ENCODE results near the gene GRAMD4.

The GRAMD4 gene

DNA sequence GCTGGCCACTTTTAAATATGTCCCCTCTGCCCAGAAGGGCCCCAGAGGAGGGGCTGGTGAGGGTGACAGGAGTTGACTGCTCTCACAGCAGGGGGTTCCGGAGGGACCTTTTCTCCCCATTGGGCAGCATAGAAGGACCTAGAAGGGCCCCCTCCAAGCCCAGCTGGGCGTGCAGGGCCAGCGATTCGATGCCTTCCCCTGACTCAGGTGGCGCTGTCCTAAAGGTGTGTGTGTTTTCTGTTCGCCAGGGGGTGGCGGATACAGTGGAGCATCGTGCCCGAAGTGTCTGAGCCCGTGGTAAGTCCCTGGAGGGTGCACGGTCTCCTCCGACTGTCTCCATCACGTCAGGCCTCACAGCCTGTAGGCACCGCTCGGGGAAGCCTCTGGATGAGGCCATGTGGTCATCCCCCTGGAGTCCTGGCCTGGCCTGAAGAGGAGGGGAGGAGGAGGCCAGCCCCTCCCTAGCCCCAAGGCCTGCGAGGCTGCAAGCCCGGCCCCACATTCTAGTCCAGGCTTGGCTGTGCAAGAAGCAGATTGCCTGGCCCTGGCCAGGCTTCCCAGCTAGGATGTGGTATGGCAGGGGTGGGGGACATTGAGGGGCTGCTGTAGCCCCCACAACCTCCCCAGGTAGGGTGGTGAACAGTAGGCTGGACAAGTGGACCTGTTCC lies 46.5 kb downstream of the GRAMD4 start:
- no peak for DNase-seq (ENCODE audit: low read depth)
- H3K4me3 ChIP-seq (ENCODE audit: low read length), result no peak overlapping the region
- TF ChIP-seq, protein P1, sequence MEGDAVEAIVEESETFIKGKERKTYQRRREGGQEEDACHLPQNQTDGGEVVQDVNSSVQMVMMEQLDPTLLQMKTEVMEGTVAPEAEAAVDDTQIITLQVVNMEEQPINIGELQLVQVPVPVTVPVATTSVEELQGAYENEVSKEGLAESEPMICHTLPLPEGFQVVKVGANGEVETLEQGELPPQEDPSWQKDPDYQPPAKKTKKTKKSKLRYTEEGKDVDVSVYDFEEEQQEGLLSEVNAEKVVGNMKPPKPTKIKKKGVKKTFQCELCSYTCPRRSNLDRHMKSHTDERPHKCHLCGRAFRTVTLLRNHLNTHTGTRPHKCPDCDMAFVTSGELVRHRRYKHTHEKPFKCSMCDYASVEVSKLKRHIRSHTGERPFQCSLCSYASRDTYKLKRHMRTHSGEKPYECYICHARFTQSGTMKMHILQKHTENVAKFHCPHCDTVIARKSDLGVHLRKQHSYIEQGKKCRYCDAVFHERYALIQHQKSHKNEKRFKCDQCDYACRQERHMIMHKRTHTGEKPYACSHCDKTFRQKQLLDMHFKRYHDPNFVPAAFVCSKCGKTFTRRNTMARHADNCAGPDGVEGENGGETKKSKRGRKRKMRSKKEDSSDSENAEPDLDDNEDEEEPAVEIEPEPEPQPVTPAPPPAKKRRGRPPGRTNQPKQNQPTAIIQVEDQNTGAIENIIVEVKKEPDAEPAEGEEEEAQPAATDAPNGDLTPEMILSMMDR (conservative IDR thresholded peaks at IDR 0.05; ENCODE audit: low read length), result no peak

DNA sequence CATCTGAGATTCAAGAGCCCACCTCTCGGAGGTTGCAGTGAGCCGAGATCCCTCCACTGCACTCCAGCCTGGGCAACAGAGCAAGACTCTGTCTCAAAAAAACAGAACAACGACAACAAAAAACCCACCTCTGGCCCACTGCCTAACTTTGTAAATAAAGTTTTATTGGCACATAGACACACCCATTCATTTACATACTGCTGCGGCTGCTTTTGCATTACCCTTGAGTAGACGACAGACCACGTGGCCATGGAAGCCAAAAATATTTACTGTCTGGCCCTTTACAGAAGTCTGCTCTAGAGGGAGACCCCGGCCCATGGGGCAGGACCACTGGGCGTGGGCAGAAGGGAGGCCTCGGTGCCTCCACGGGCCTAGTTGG lies 47.0 kb downstream of the GRAMD4 start:
- H3K4me3 ChIP-seq (ENCODE audit: low read length), result no peak overlapping the region
- DNase-seq (ENCODE audit: low read depth), result no peak

DNA sequence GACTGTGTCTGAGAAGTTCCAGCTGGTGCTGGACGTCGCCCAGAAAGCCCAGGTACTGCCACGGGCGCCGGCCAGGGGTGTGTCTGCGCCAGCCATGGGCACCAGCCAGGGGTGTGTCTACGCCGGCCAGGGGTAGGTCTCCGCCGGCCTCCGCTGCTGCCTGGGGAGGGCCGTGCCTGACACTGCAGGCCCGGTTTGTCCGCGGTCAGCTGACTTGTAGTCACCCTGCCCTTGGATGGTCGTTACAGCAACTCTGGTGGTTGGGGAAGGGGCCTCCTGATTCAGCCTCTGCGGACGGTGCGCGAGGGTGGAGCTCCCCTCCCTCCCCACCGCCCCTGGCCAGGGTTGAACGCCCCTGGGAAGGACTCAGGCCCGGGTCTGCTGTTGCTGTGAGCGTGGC lies 47.9 kb downstream of the GRAMD4 start:
- no peak for DNase-seq (ENCODE audit: low read depth)
- H3K4me3 ChIP-seq (ENCODE audit: low read length), result no peak overlapping the region
- TF ChIP-seq, protein P1 (conservative IDR thresholded peaks at IDR 0.05; ENCODE audit: low read length), result no peak

More for the DNA sequence above, 47.0 kb downstream of the GRAMD4 start:
- TF ChIP-seq, protein P1 (conservative IDR thresholded peaks at IDR 0.05; ENCODE audit: low read length), result no peak

DNA sequence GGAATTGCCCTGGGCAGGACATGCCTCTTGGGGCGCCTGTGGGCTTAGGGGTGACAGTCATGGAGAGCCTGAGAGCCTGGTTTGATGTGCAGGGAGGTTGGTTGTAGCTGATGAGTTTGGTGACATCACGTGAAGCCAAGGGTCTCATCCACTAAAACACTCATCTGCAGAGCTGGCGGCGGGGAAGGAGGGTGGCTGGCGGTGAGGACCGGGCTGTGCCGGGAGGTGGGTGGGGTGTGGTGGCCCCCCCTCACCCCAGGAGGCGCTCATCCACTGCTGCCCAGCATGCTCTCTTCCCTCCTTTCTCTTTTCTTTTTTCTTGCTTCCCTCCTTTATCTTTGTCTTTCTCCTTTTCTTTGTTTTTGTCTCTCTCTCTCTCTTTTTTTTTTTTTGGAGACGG lies 49.0 kb downstream of the GRAMD4 start:
- no peak overlapping the region for H3K4me3 ChIP-seq (ENCODE audit: low read length)
- no peak for DNase-seq (ENCODE audit: low read depth)
- TF ChIP-seq, protein P1 (conservative IDR thresholded peaks at IDR 0.05; ENCODE audit: low read length), result no peak

DNA sequence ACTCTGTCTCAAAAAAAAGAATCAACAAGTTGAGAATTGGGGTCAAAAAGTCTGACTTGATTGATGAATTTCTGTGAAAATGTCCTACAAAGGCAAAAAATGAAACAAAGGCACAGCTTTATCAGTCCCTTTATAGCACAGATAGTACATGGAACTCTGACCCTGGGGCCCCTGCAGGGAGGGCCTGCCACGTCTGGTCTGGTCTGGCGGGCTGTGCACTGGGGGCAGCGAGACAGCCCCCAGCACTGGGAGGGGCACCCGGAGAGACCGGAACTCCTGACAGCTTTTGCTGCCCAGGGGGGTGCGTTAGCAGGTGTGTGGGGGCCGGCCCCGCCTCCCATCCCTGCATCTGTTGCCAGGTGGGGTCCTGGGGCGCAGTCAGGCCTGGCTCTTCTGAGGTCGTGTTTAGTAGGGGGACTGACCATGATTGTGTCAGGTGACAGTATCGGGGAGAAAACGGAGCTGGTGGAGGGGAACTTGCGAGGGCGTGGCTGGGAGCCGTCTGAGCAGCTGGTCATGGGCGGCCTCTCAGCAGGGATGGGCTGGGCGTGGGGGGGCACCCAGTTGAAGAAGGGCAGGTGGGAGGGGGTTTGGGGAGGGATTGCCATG lies 51.7 kb downstream of the GRAMD4 start:
- DNase-seq (ENCODE audit: low read depth), result no peak

DNA sequence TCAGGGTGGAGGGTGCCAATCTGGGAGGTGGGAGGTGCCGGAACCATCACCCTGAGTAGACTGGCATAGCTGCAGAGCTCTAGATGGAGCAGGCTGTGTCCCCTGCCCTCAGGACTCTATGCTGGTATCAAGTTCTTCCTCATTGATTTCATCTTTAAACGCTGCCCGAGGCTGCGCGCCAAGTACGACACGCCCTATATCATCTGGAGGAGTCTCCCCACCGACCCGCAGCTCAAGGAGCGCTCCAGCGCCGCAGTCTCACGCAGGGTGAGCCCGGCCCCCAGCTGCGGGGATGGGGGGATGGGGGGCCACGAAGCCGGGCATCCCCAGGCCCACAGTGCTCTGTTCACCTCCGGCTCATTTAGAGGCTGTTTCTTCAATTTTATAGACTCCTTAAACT lies 52.5 kb downstream of the GRAMD4 start:
- DNase-seq (ENCODE audit: low read depth), result peak; percentile 22
- H3K4me3 ChIP-seq (ENCODE audit: low read length), result no peak overlapping the region
- TF ChIP-seq, protein P1 (conservative IDR thresholded peaks at IDR 0.05; ENCODE audit: low read length), result no peak

More for the DNA sequence above, 51.7 kb downstream of the GRAMD4 start:
- H3K4me3 ChIP-seq (ENCODE audit: low read length), result no peak overlapping the region
- TF ChIP-seq, protein P1 (conservative IDR thresholded peaks at IDR 0.05; ENCODE audit: low read length), result no peak

DNA sequence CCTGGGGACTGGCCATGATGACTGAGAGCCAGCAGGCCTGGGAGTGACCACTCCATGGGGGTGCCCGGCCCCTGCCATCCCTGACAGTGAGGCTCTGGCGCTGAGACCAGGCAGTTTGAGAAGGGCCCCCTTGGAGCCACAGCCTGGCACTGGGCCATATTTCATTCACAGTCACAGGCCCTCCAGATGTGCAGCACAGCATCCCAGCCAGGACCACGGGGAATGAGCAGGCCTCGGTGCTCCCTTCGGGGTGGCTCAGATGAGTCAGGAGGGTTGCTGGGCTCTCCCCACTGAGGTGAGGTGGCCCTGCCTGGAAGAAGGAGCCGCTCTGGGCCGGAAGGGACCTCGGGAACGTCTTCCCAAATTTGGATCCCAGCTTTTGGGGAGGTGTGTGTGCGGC lies 53.0 kb downstream of the GRAMD4 start:
- no peak overlapping the region for H3K4me3 ChIP-seq (ENCODE audit: low read length)
- peak; percentile 45 for DNase-seq (ENCODE audit: low read depth)
- TF ChIP-seq, protein P1 (conservative IDR thresholded peaks at IDR 0.05; ENCODE audit: low read length), result no peak
